ENCODE measurements around the gene NFIB.

GRCh38 chr9:14119694-14120514, 194.0 kb downstream of the NFIB start:
- TF ChIP-seq CTCF (IDR thresholded peaks at IDR 0.05; ENCODE audit: insufficient read depth, low read depth, low read length) (no peak), EZH2 (IDR thresholded peaks at IDR 0.05; ENCODE audit: insufficient read depth, low read length) (no peak)
